ENCODE measurements around the gene DYNLT3.

DNA sequence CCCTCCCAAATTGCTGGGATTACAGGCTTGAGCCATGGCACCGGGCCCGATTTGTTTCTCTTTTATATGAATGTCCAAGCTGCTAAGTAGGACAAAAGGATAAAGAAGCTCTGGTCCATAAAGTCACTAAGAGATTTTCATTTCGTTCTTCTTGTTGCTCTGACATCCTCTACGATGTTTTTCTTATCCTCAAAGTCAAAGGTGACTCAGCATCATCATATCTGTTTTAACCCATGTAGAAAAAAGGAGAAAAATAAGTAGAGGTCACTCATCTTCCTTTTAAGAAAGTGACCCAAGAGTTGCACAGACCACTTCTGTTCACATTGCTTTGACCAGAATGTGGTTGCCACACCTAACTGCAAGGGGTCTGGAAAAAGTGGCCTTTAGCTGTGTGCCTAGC is 29.3 kb upstream of the DYNLT3 start:
- no peak for TF ChIP-seq RAD21 (conservative IDR thresholded peaks at IDR 0.05)
- TF ChIP-seq EP300 (conservative IDR thresholded peaks at IDR 0.05; ENCODE audit: poor library complexity, severe bottlenecking) = no peak
- TF ChIP-seq, protein P1, sequence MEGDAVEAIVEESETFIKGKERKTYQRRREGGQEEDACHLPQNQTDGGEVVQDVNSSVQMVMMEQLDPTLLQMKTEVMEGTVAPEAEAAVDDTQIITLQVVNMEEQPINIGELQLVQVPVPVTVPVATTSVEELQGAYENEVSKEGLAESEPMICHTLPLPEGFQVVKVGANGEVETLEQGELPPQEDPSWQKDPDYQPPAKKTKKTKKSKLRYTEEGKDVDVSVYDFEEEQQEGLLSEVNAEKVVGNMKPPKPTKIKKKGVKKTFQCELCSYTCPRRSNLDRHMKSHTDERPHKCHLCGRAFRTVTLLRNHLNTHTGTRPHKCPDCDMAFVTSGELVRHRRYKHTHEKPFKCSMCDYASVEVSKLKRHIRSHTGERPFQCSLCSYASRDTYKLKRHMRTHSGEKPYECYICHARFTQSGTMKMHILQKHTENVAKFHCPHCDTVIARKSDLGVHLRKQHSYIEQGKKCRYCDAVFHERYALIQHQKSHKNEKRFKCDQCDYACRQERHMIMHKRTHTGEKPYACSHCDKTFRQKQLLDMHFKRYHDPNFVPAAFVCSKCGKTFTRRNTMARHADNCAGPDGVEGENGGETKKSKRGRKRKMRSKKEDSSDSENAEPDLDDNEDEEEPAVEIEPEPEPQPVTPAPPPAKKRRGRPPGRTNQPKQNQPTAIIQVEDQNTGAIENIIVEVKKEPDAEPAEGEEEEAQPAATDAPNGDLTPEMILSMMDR (IDR thresholded peaks at IDR 0.05; ENCODE audit: poor library complexity, severe bottlenecking) = no peak
- TF ChIP-seq TAF1 (IDR thresholded peaks at IDR 0.05; ENCODE audit: low read depth) = no peak
- TF ChIP-seq, protein P2, sequence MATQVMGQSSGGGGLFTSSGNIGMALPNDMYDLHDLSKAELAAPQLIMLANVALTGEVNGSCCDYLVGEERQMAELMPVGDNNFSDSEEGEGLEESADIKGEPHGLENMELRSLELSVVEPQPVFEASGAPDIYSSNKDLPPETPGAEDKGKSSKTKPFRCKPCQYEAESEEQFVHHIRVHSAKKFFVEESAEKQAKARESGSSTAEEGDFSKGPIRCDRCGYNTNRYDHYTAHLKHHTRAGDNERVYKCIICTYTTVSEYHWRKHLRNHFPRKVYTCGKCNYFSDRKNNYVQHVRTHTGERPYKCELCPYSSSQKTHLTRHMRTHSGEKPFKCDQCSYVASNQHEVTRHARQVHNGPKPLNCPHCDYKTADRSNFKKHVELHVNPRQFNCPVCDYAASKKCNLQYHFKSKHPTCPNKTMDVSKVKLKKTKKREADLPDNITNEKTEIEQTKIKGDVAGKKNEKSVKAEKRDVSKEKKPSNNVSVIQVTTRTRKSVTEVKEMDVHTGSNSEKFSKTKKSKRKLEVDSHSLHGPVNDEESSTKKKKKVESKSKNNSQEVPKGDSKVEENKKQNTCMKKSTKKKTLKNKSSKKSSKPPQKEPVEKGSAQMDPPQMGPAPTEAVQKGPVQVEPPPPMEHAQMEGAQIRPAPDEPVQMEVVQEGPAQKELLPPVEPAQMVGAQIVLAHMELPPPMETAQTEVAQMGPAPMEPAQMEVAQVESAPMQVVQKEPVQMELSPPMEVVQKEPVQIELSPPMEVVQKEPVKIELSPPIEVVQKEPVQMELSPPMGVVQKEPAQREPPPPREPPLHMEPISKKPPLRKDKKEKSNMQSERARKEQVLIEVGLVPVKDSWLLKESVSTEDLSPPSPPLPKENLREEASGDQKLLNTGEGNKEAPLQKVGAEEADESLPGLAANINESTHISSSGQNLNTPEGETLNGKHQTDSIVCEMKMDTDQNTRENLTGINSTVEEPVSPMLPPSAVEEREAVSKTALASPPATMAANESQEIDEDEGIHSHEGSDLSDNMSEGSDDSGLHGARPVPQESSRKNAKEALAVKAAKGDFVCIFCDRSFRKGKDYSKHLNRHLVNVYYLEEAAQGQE (IDR thresholded peaks at IDR 0.05; ENCODE audit: borderline replicate concordance) = no peak
- TF ChIP-seq SMC3 (conservative IDR thresholded peaks at IDR 0.05; ENCODE audit: poor library complexity) = no peak
- TF ChIP-seq EZH2 (IDR thresholded peaks at IDR 0.05; ENCODE audit: borderline replicate concordance, insufficient read depth, low read length, poor library complexity, severe bottlenecking) = no peak

Measured in neural cell (in vitro differentiated cells).